WTC11 (cell line): ENCODE data around the gene USH2A.

Experiments
- GABPB1 ChIP-seq: sonication (generic); formaldehyde crosslinking; IDR thresholded peaks from 2 replicates; pipeline ENCODE4 v1.8.1; 2023; ENCODE audit warnings: mild to moderate bottlenecking, missing genetic modification reagents
- NFYB ChIP-seq: sonication (generic); formaldehyde crosslinking; conservative IDR thresholded peaks from 2 replicates; pipeline ENCODE4 v1.8.0; 2022; ENCODE audit warnings: low read depth, missing genetic modification reagents
- ZNF232 ChIP-seq: sonication (generic); formaldehyde crosslinking; IDR thresholded peaks from 2 replicates; pipeline ENCODE4 v1.8.0; 2022; ENCODE audit warnings: mild to moderate bottlenecking, missing genetic modification reagents
- TF ChIP-seq, protein P1 (sequence below): fragments of 250-450 bp; sonication (Bioruptor Pico); IDR thresholded peaks from 2 replicates; pipeline ENCODE4 v1.9.0; 2021; ENCODE audit warnings: moderate library complexity, mild to moderate bottlenecking, inconsistent platforms, borderline replicate concordance

DNA sequence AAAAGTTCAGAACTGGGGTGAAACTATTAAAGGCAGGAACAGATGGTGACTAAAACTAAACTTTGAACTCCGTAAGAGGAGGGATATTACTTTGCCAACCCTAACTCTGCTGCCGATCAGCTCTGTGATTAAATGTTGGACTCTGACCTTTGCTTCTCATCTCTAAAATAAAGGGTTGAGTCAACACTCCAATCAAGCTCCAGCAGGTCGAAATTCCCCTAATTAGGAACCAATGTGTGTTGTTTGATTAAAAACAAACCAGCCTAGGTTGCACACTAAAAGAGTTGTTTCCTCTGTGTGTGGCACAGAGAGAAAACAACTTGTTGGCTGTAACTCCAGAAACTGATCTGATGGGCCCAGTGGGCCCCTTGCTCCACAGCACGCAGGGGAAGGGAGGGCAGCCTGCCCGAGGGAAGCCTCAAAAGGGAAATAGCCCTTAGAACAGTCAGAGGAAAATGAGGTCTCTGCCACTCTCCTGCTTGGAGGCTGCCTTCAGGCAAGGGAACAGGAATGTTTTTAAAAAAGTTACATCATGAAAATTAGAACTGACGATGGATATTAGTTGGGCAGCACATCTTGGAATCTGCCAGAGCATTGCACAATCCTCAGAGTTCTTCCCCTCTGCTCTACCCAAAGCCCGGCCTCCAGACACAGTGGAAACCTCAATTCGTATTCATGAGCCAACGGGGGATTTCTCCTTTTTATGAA lies 786.8 kb downstream of the USH2A start:
- TF ChIP-seq ZNF232 (CRISPR knock-in tag) (no peak), GABPB1 (CRISPR knock-in tag) (no peak), NFYB (CRISPR knock-in tag) (no peak)
- TF ChIP-seq, protein P1, sequence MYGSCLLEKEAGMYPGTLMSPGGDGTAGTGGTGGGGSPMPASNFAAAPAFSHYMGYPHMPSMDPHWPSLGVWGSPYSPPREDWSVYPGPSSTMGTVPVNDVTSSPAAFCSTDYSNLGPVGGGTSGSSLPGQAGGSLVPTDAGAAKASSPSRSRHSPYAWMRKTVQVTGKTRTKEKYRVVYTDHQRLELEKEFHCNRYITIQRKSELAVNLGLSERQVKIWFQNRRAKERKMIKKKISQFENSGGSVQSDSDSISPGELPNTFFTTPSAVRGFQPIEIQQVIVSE = no peak
